A549 treated with CORT108297 at 1 μM for 4 hours (cell line): Measurements from ENCODE around the gene DENND11. TPM values are rescaled to one million over a fixed set of nuclear protein-coding genes. Genes with fewer than 3 reads are reported as not detected.

ENCODE experiments used
- total RNA-seq: library from RNA; stranded (reverse); fragments of 200-300 nt; extraction: Qiagen RNA extraction; gene quantifications from 5 replicates; pipeline ENCODE4 v1.2.3, GENCODE V29; 2022

The DENND11 gene, protein sequence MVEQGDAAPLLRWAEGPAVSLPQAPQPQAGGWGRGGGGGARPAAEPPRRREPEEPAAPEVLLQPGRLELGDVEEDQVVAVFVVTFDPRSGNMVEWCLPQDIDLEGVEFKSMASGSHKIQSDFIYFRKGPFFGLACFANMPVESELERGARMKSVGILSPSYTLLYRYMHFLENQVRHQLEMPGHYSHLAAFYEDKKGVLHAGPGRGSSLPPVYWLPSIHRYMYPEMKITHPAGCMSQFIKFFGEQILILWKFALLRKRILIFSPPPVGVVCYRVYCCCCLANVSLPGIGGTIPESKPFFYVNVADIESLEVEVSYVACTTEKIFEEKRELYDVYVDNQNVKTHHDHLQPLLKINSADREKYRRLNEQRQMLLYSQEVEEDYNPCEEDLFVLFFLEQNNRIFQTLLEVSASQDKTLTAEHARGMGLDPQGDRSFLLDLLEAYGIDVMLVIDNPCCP
- total RNA-seq, result 5.4 to 7.0 TPM (median 6.7 TPM) in 5 replicates

DNA sequence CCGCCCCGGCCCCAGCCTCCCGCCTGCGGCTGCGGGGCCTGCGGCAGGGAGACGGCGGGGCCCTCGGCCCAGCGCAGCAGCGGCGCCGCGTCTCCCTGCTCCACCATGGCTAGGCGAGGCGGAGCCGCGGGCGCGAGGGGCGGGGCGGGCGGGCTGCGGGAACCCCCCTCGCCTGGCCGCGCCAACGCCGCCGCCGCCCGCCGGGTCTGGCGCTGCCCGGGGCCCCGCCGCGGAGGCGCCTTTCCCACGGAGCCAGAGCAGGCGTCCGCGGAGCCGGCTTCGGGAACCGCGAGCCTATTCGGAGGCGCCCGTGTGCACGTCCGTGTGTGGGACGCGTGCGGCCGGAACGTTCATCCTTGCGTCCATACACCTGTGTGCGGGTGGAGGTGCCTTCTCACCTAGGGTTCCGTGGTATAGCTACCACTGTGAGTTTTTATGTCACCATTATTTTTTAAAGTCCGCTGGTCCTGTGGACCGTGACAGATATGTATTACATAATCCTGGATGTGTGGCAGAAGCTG, at the start of gene DENND11:
Gene DENND11, minus strand, starts transcription at position 120 of the 521 bp plus-strand sequence. Its CDS starts 13 bp downstream, at position 107.

DNA sequence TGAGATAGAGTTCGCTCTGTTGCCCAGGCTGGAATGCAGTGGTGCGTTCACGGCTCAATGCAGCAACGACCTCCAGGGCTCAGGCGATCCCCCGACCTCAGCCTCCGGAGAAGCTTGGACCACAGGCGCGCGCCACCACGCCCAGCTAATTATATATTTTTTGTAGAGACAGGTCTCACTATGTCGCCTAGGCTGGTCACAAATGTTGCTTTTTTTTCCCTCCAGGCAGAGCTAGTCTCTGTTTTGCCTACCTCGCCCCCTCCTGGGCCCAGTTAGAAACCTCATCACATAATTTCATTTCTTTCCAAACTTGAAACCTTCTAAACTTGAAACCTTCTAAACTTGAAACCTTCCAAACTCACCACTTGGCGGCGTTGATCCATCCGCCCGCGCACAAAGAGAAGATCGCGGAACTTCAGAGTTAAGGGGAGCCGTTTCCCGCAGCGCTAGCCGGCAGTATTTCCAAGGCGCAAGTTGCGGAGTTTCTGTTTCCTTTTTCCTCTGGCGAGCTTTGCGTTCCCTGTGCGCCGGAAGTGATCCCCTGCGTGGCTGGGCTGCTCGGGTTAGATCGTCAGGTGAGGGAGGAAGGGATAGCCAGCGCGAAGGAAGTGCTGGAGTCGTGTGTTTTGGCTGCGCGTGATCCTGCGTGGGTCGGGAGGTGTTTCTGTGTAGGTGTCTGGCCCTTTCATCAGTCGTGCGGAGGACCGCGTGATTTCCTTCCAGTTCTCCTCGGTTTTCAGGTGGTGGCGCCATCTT, 36.0 kb upstream of the DENND11 start, which contains the start of gene SSBP1:
Gene SSBP1, plus strand, starts transcription at position 523 of the 756 bp plus-strand sequence. CDS start 809 bp downstream, outside the sequence.

DNA sequence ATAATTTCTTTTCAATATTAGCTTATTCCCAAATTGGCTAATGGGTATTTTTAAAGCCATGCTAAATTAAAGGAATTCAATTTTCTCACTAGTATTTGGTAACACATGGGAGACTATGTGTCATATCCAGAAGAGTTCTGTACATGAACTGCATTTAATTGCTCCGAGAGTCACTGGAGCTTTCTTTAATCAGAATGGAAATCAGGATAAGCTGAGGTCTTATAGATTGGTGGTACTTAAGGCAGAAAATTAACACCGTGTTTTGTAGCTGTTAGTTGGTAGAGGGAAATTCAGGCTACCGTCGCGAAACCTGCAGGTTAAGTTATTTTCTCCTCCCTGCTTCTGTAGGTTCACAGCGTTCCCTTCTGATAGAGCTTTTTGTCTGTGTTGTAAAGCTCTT, 6.4 kb upstream of the DENND11 start, which contains the start of gene WEE2:
Gene WEE2, plus strand, starts transcription at position 3 of the 400 bp plus-strand sequence. CDS start 406 bp downstream, outside the sequence.

Other genes with a start within 250 kb of the DENND11 start
- gene AGK, start 150.8 kb downstream of the DENND11 start, total RNA-seq, result 26.2 to 41.1 TPM (median 29.1 TPM) in 5 replicates
- 0.03 TPM in 1 of 5 replicates, not detected in the others for gene WEE2, start 6.2 kb upstream of the DENND11 start, total RNA-seq
- gene SSBP1, start 36.2 kb upstream of the DENND11 start, total RNA-seq, result 259 to 361 TPM (median 286 TPM) in 5 replicates
- not detected in 5 replicates for gene TAS2R3, start 61.9 kb upstream of the DENND11 start, total RNA-seq
- gene TAS2R4, start 74.5 kb upstream of the DENND11 start, total RNA-seq, result 0.08 to 0.21 TPM (median 0.13 TPM) in 5 replicates
- 0.24 to 0.47 TPM (median 0.35 TPM) in 5 replicates for gene TAS2R5, start 88.1 kb upstream of the DENND11 start, total RNA-seq
- not detected in 5 replicates for gene PRSS37, start 139.3 kb upstream of the DENND11 start, total RNA-seq
- not detected in 5 replicates for gene OR9A4, start 214.2 kb upstream of the DENND11 start, total RNA-seq
- gene CLEC5A, start 244.8 kb upstream of the DENND11 start, total RNA-seq, result not detected in 5 replicates